Measurements from ENCODE around the gene GALNT13.

GALNT13 gene

DNA sequence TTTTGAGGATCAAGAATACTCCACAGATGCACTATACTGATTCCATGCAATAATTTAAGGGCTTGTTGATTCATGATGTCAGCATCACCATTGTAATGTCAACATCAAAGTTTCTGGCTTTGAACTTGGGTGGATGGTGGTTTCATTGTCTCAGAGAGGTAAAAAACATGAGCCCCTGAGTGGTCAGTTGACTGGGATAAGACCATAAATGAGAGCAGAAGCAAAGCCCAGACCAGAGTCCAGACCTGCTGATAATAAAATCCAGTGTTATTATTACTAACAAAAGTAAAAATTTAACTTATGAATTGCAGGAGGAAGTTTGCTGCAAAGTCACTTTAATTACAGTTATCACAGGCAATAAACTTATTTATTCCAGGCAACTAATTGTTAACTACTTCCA, 358.2 kb downstream of the GALNT13 start:
- DNase-seq = no peak

GRCh38 chr2:154231021-154231420, 359.3 kb downstream of the GALNT13 start:
- DNase-seq = no peak

DNA sequence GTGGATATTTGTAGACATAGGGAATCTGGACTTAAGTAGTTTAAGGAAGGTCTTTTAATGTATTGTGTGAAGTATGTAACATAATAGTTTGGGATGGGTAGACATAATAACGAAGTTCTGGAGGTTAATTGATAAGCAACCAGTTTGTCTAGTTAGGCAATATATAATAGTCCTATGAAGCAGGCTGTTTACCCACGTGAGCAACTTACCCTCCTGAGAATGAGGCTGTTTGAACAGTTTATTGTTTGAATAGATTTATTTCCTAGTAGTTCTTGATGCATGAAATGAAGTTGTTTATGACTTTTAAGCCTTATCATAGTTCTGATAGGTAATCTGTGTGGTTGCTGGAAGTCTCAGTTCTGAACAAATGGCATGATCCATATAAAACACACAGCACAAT, 361.5 kb downstream of the GALNT13 start:
- DNase-seq = no peak

- no peak for DNase-seq
These were observed 366.5 kb downstream of the GALNT13 start for GRCh38 chr2:154238252-154238651.

DNA sequence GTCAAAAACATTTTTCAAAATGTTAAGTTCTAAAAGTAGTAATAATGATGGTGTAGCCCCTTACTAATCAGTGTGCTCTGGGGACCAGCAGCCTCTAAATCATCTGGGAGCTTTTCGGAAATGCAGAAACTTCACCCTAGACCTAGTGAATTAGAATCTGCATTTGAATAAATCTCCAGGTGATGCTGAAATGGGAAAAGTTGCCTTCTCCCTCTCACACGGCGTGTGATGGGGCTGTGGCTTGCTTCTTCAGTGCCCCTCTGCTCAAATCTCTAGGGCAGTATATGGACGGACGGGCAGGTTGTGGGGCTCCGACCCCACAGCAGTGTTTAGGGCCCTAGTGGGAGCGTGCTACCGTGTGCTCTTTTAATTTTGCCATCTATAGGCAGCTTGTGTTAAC, 368.6 kb downstream of the GALNT13 start:
- no peak for DNase-seq

DNA sequence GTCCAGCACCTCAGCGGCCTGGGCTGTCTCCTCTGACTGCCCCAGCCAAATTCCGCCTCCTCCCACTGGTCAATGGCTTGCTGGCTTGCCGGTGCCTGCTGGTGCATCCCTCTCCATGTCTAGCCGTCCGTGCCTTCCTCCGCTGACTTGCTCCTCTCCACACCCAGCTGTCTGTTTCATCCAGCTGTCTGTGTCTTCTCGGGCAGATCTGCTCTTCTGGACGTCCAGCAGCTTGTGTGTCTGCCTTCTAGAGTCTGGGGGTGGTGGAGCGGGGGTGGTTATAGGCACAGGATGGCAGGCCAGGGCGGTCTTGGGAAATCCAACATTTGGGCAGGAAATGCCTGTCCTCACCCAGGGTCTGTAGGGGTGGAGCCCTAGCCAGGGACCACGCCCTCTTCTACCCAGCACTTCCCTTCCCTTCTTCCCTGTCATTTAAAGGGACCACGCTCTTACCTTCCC, 369.2 kb downstream of the GALNT13 start:
- DNase-seq = no peak

DNA sequence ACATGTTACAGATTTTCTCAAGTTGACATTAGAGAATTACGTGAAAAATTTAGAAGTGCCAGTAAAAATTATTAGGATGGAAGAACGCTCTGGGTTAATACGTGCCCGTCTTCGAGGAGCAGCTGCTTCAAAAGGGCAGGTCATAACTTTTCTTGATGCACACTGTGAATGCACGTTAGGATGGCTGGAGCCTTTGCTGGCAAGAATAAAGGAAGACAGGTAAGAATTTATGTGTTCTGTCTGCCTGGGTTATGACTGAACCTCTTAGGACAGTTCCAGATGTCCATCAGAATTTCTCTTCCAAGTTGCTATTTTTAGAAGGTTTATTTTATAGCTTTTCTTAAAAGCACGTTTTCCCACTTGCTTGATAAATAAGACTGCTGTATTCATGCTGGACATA, 371.0 kb downstream of the GALNT13 start:
- no peak for DNase-seq

GRCh38 chr2:154243685-154244084, 372.0 kb downstream of the GALNT13 start:
- DNase-seq = no peak

GRCh38 chr2:154244932-154245331, 373.2 kb downstream of the GALNT13 start:
- no peak for DNase-seq

GRCh38 chr2:154247503-154247902, 375.8 kb downstream of the GALNT13 start:
- DNase-seq = no peak

DNA sequence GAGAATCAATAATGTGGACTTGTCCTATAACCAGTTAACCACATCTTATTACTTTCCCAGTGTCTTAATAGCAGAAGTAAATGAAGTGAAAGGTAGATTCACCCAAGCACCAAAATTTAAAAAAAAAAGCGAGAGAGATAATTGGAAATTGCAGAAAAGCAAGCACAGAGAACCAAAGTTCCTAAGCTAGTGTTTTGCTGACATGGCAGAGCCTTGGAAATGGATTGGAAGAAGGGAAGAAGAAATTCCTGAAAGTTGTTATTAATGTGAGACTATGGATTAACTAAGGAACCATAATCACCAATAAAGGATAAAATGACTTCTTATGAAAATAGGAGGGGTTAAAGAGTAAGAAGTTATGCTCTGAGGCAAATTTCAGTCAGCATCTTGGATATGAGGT, 384.4 kb downstream of the GALNT13 start:
- DNase-seq = no peak

DNA sequence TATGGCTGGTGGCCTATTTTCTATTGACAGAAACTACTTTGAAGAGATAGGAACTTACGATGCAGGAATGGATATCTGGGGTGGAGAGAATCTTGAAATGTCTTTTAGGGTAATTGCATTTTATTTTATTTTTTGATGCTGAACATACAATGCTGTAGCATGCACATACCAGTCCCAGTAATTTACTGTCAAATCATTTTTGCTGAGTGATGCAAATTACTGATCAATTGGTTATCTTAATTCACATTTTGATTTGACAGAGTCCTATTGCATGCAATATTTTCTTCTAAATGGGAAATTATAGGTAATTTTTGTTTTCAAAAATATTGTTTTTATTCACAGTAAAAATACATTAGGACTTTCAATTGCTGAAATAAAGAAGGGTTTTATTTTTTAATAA, 387.3 kb downstream of the GALNT13 start:
- no peak for DNase-seq

GRCh38 chr2:154261473-154262027, 389.8 kb downstream of the GALNT13 start:
- DNase-seq = no peak

DNA sequence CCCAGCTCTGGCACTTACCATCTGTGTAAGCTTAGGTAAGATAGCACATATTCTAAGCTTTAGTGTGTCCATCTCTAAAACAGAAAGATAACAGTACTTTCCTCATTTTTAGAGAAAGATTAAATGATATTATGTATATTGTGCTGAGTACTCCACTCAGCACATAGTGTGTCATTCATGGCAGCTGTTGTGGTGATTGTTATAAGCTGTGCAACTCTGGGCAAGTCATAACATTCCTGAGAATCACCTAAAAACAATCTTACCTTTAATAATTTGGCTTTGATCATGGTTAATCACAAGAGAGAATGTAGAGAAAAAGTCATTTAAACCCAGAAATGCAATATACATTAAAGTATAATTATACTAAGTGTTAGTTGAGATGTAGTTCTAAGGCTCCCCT, 391.5 kb downstream of the GALNT13 start:
- DNase-seq = no peak

- no peak for DNase-seq
These were observed 392.3 kb downstream of the GALNT13 start for GRCh38 chr2:154264024-154264423.

- no peak for DNase-seq
These were observed 396.3 kb downstream of the GALNT13 start for GRCh38 chr2:154267983-154268382.

GRCh38 chr2:154280543-154280942, 408.8 kb downstream of the GALNT13 start:
- peak; percentile 18 for DNase-seq

DNA sequence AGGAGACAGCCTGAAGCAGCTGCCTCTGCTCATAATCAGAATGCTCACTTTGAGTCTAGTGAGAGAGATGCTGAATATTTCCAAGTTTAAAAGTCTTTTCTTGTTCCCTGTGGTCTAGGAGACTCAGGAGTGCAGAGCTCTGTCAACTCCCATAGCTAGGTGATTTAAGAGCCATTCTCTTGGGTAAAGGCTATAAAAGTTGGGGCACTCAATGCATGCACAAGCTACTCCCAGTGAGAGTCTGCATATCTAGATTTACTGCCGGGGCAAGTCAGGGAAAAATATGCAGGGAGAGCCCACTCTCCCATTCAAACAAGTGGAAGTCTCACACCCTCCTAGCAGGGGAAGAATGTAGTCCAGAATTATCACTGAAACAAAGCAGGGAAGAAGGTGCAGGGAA, 418.1 kb downstream of the GALNT13 start:
- no peak for DNase-seq

DNA sequence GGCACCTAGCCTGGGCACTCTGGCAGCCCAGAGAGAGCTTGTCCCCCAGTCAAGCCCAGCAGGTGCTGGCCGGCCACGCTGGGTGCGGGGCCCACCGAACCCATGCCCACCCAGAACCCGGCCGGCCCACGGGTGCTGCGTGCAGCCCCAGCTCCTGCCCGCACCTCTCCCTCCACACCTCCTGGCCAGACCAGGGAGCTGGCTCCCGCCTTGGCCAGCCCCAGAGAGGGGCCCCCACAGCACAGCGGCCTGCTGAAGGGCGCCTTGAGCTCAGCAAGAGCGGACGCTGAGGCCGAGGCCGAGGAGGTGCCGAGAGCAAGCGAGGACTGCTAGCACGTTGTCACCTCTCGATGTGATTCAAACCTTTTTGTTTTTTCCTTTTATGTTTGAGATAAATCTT, 419.8 kb downstream of the GALNT13 start:
- DNase-seq = no peak

- DNase-seq = no peak
These were observed 420.2 kb downstream of the GALNT13 start for GRCh38 chr2:154291927-154292326.

DNA sequence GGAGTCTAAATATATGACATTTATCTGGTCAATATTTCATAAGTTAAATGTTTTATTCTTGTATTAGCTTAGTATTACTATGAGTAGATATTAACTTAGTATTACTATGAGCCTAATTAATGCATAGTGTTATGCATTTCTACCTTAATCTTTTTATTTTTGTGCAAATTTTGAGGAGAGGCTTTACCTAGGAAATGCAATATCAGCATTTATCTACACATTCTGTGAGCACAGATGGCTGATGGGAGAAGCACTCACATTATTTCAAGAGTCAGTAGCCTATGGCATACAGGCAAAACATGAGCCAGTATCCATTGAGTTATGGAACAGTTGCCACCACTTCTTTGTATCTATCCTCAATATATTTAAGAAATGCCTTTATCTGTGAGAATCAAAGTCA, 422.1 kb downstream of the GALNT13 start:
- no peak for DNase-seq

DNA sequence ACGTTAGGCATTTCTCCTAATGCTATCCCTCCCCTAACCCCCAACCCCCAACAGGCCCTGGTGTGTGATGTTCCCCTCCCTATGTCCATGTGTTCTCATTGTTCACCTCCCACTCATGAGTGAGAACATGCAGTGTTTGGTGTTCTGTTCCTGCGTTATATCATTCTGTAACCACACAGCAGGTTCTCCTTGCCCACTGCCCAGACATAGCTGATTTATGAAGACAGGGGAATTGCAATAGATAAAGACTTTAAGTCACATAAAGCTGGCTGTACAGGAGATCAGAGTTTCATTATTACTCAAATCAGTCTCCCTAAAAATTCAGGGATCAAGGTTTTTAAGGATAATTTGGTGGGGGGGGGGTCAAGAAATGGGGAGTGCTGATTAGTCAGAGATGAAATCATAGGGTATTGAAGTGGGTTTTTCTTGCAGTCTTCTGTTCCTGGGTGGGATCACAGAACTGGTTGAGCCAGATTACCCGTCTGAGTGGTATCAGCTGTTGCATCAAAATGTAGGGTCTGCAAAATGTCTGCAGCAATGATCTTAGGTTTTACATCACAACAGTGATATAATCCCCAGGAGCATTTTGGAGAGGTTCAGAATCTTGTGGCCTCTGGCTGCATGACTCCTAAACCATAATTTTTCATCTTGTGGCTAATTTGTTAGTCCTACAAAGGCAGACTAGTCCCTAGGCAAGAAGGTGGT, 434.7 kb downstream of the GALNT13 start:
- DNase-seq = no peak

DNA sequence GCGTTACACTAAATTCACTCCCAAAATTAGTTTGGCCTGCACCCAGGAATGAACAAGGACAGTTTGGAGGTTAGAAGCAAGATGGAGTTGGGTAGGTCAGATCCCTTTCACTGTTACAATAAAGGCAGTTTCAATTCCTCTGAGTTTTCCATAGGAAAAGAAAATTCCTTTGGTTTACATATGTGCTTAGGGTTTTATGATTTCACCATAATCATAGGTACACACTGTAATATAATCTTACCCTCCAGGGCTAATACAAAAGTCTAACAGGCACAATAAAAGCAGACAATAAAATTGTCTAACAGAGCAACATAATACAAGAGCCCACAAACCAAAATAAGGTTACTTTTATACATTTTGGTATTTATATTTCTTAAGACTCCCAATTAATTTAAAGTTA, 435.3 kb downstream of the GALNT13 start:
- no peak for DNase-seq

DNA sequence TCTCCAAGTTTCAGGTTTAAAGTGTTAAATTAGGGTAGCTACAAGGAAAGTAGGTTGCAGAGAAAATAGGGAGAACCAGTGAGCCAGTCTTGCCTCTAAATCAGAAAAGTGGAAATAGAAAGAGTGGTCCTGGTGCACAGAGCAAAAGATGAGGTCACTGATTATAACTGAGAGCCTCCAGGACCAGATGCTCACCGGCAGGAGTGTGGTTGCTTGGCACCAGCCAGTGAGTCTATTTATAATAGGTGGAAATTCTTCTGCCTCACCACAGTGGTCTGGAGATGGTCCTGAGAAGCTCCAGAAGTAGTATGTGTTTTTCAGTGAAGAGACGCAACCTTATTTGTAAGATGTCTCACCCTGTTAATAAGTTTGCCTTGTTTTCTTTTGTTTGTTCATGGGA, 452.9 kb downstream of the GALNT13 start:
- no peak for DNase-seq

DNA sequence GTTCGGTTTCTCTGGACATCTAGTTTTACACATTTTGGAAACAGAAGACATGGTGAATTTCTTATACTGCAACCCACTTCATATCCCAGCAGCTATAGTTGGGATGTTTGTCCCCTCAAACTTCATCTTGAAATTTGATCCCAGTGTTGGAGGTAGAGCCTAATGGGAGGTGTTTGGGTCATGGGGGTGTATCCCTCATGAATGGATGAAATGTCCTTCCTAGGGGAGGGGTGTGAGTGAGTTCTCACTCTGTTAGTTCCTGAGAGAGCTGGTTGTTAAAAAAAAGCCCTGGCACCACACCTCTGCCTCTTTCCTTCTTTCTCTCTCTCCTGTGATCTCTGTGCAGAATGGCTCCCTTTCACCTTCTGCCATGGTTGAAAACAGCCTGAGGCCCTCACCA, 457.8 kb downstream of the GALNT13 start:
- no peak for DNase-seq
